SJSA1 (cell line): ENCODE measurements around the gene SLFN5. TPM values are rescaled to one million over a fixed set of nuclear protein-coding genes. Genes with fewer than 3 reads are reported as not detected.
"Not testable (repeated sequence)": the region's sequence is repeated elsewhere in the genome, so short reads cannot be mapped to it uniquely, and the experiment has no call there.

Experiments used
- DNase-seq, 2 experiments: peaks; one replicate each; pipeline ENCODE4 v3.0.0-alpha.2; 2015 to 2020; ENCODE audit warnings: low spot score in 2 of 2, low read depth in 1 of 2
- H3K27ac ChIP-seq: fragments of 250-450 bp; sonication (Bioruptor Pico); 2 replicates; pipeline ENCODE4 v1.5.1; 2020; ENCODE audit warnings: mild to moderate bottlenecking, moderate library complexity
- H3K27me3 ChIP-seq: fragments of 250-450 bp; sonication (Bioruptor Pico); replicated peaks from 2 replicates; pipeline ENCODE4 v1.5.1; 2020; ENCODE audit warnings: mild to moderate bottlenecking, moderate library complexity
- H3K36me3 ChIP-seq: fragments of 250-450 bp; sonication (Bioruptor Pico); 2 replicates; pipeline ENCODE4 v1.5.1; 2020; ENCODE audit warnings: mild to moderate bottlenecking
- H3K4me1 ChIP-seq: fragments of 250-450 bp; sonication (Bioruptor Pico); replicated peaks from 2 replicates; pipeline ENCODE4 v1.6.1; 2021; ENCODE audit warnings: mild to moderate bottlenecking
- H3K4me3 ChIP-seq: fragments of 250-450 bp; sonication (Bioruptor Pico); 2 replicates; pipeline ENCODE4 v1.5.1; 2020; ENCODE audit warnings: mild to moderate bottlenecking
- H3K9me3 ChIP-seq: fragments of 250-450 bp; sonication (Bioruptor Pico); replicated peaks from 2 replicates; pipeline ENCODE4 v1.5.1; 2020; ENCODE audit warnings: mild to moderate bottlenecking
- total RNA-seq: library from RNA; depleted of rRNA; stranded (reverse); fragments of >200 nt; shearing (Covaris generic); gene quantifications from 2 replicates; pipeline ENCODE4 v1.2.3, GENCODE V29; 2014; rRNA removed

The SLFN5 gene
- 12.9 and 20.9 TPM in 2 replicates for total RNA-seq

- Histone ChIP-seq H3K4me1 (peaks cover 26% of the 10 kb centered on the region), H3K36me3 (peaks cover 9% of the 10 kb centered on the region), H3K27ac (peak within 1 kb of the TSS; percentile 96), H3K9me3 (no peaks in the 10 kb centered on the region), H3K4me3 (peak within 1 kb of the TSS; percentile 59), H3K27me3 (no peaks in the 10 kb centered on the region)
- DNase-seq, result peak; percentile 85 to 89
These were observed at the start of gene SLFN5 for GRCh38 chr17:35242805-35243560. SLFN5 (plus strand) TSS chr17:35243072; CDS start chr17:35258691, 15,619 bp downstream.

- not testable (repeated sequence) for H3K27ac ChIP-seq, H3K36me3 ChIP-seq, H3K27me3 ChIP-seq, H3K4me1 ChIP-seq, H3K4me3 ChIP-seq, DNase-seq, H3K9me3 ChIP-seq
These were observed 48.9 kb upstream of the SLFN5 start, which contains the start of gene SLC35G3 for GRCh38 chr17:35194001-35194400. SLC35G3 (minus strand) TSS chr17:35194393; CDS start chr17:35194307, 86 bp downstream.

DNA sequence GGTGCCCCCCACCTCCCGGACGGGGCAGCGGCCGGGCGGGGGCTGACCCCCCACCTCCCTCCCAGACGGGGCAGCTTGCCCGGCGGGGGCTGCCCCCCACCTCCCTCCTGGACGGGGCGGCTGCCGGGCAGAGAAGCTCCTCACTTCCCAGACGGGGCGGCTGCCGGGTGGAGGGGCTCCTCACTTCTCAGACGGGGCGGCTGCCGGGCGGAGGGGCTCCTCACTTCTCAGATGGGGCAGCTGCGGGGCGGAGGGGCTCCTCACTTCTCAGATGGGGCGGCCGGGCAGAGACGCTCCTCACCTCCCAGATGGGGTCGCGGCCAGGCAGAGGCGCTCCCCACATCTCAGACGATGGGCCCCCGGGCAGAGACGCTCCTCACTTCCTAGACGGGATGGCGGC, 47.8 kb upstream of the SLFN5 start:
- H3K36me3 ChIP-seq, H3K4me3 ChIP-seq, H3K9me3 ChIP-seq, H3K4me1 ChIP-seq, H3K27me3 ChIP-seq, H3K27ac ChIP-seq, DNase-seq: not testable (repeated sequence)

DNA sequence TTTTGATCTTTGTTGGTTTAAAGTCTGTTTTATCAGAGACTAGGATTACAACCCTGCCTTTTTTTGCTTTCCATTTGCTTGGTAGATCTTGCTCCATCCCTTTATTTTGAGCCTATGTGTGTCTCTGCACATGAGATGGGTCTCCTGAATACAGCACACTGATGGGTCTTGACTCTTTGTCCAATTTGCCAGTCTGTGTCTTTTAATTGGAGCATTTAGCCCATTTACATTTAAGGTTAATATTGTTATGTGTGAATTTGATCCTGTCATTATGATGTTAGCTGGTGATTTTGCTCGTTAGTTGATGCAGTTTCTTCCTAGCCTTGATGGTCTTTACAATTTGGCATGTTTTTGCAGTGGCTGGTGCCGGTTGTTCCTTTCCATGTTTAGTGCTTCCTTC, 40.3 kb upstream of the SLFN5 start:
- DNase-seq, H3K27ac ChIP-seq, H3K36me3 ChIP-seq: not testable (repeated sequence)

GRCh38 chr17:35210741-35211140, 32.1 kb upstream of the SLFN5 start:
- Histone ChIP-seq H3K4me3 (no peak overlapping the region), H3K9me3 (no peaks in the 10 kb centered on the region; the same call in 1 of the 2 replicates), H3K27me3 (no peaks in the 10 kb centered on the region), H3K4me1 (no peaks in the 10 kb centered on the region), H3K36me3 (no peaks in the 10 kb centered on the region), H3K27ac (no peak overlapping the region)
- DNase-seq, result no peak

More for the DNA sequence above, 40.3 kb upstream of the SLFN5 start:
- H3K4me1 ChIP-seq, H3K27me3 ChIP-seq, H3K4me3 ChIP-seq, H3K9me3 ChIP-seq: not testable (repeated sequence)

- DNase-seq, result no peak
- no peaks in the 10 kb centered on the region for H3K4me1 ChIP-seq
These were observed 30.2 kb upstream of the SLFN5 start for GRCh38 chr17:35212668-35213067.

GRCh38 chr17:35213412-35213940, 29.4 kb upstream of the SLFN5 start:
- Histone ChIP-seq H3K36me3 (no peaks in the 10 kb centered on the region), H3K9me3 (no peaks in the 10 kb centered on the region; the same call in 1 of the 2 replicates), H3K27me3 (no peaks in the 10 kb centered on the region), H3K4me3 (no peak overlapping the region), H3K4me1 (no peaks in the 10 kb centered on the region), H3K27ac (no peak overlapping the region)
- no peak for DNase-seq

More at GRCh38 chr17:35212668-35213067, 30.2 kb upstream of the SLFN5 start:
- Histone ChIP-seq H3K27me3 (no peaks in the 10 kb centered on the region), H3K36me3 (no peaks in the 10 kb centered on the region), H3K27ac (no peak overlapping the region), H3K9me3 (no peaks in the 10 kb centered on the region; the same call in 1 of the 2 replicates), H3K4me3 (no peak overlapping the region)

DNA sequence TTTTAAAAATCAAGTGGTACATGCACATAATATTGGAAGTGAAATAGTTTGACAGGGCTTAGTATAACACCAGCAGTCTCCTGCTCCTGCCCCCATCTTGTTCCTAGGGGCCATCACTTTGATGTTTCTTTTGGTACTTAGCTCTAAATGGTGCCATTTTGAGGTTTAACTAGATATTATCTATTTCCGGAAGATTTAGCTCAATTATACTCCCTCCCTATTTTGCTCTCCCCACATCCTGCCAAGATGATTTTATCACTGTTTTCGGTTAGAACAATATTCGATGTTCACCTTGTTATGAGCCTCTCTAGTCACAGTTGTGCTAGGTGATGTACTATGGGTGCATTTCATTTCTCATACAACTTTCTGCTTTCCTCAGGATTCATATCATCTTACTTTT, 28.7 kb upstream of the SLFN5 start:
- Histone ChIP-seq H3K27me3 (no peaks in the 10 kb centered on the region), H3K27ac (no peak overlapping the region), H3K4me3 (no peak overlapping the region), H3K36me3 (no peaks in the 10 kb centered on the region), H3K9me3 (no peaks in the 10 kb centered on the region; the same call in 1 of the 2 replicates), H3K4me1 (no peaks in the 10 kb centered on the region)
- DNase-seq, result no peak

DNA sequence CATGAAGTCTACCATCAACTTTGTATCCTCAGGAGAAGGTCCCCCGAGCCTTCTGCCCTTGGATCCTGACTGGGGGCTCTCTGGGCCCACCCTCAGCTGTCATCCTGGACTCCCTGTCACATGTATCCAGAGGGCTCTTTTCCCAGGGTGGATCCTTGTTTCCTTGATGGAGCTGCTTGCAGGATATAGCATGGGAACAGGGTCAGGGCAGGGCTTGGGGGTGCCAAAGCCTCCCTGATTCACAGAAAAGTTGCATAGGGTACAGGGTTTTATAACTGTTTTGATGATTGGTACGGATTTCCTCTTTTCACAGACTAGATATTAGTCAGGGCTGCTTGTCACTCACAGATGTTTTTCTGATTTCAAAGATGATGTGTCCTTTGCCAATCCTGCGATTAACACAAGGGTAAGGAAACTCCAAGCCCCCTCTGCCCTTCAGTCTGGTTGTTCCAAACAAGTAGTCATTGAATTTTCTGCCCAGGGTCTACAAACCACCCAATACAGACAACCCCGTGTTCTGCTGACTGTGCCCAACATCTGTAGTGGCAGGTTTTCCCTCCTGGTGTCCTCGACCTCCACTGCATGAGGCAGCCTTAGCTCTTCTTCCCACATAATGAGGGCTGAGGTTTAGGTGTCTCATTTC, 28.1 kb upstream of the SLFN5 start:
- H3K27ac ChIP-seq, result no peak overlapping the region
- DNase-seq, result no peak

GRCh38 chr17:35217107-35217506, 25.8 kb upstream of the SLFN5 start:
- Histone ChIP-seq H3K4me3 (no peak overlapping the region), H3K4me1 (no peaks in the 10 kb centered on the region), H3K36me3 (no peaks in the 10 kb centered on the region), H3K27ac (no peak overlapping the region), H3K27me3 (no peaks in the 10 kb centered on the region), H3K9me3 (no peaks in the 10 kb centered on the region)
- DNase-seq, result no peak

More for the DNA sequence above, 28.1 kb upstream of the SLFN5 start:
- H3K4me1 ChIP-seq, result no peaks in the 10 kb centered on the region
- H3K4me3 ChIP-seq, result no peak overlapping the region
- no peaks in the 10 kb centered on the region; the same call in 1 of the 2 replicates for H3K9me3 ChIP-seq
- no peaks in the 10 kb centered on the region for H3K27me3 ChIP-seq
- no peaks in the 10 kb centered on the region for H3K36me3 ChIP-seq

DNA sequence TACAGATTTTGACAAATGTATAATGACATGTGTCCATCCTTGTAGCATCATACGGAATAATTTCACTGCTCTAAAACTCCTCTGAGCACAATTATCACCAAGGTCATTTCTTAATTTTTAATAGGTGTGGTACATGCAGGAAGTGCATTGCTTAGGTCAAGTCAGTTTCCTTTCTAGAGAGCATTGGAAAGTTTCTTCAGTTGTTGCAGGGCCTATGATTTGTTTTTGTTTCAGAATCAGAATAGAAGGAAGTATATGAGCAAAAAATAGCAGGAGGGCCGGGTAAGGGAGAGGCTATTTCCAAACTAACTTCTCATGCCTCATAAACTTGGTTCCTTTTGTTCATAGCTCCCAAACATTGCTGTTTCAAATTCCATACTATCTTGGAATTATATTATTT, 24.0 kb upstream of the SLFN5 start:
- Histone ChIP-seq H3K27ac (no peak overlapping the region), H3K27me3 (no peaks in the 10 kb centered on the region), H3K9me3 (no peaks in the 10 kb centered on the region), H3K4me3 (no peak overlapping the region), H3K36me3 (no peaks in the 10 kb centered on the region), H3K4me1 (no peaks in the 10 kb centered on the region)
- DNase-seq, result no peak

GRCh38 chr17:35222452-35222851, 20.4 kb upstream of the SLFN5 start:
- Histone ChIP-seq H3K36me3 (no peaks in the 10 kb centered on the region), H3K27me3 (peaks cover 3% of the 10 kb centered on the region; the same call in 1 of the 2 replicates), H3K4me3 (no peak overlapping the region), H3K27ac (no peak overlapping the region), H3K4me1 (no peaks in the 10 kb centered on the region), H3K9me3 (no peaks in the 10 kb centered on the region)
- no peak for DNase-seq

GRCh38 chr17:35224436-35224835, 18.4 kb upstream of the SLFN5 start:
- no peak for DNase-seq
- no peak overlapping the region for H3K4me3 ChIP-seq
- no peak overlapping the region for H3K27ac ChIP-seq
- peaks cover 3% of the 10 kb centered on the region; the same call in 1 of the 2 replicates for H3K27me3 ChIP-seq
- H3K9me3 ChIP-seq, result no peaks in the 10 kb centered on the region
- H3K36me3 ChIP-seq, result no peaks in the 10 kb centered on the region
- no peaks in the 10 kb centered on the region for H3K4me1 ChIP-seq

DNA sequence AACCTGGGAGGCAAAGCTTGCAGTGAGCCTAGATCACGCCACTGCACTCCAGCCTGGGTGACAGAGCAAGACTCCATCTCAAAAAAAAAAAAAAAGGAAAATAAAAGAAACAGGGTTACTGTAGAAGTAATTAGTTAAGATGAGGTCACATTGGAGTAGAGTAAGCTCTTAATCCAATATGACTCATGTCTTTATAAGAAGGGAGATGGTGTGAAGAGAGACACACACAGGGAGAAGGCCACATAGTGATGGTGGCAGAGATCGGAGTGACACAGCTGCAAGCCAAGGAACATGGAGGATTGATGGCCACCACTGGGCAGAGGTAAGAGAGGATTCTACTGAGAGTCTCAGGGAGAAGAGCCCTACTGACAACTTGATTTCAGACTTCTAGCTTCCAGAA, 15.3 kb upstream of the SLFN5 start:
- H3K9me3 ChIP-seq, result no peaks in the 10 kb centered on the region
- H3K27me3 ChIP-seq, result peaks cover 3% of the 10 kb centered on the region; the same call in 1 of the 2 replicates
- H3K36me3 ChIP-seq, result no peaks in the 10 kb centered on the region

More for the DNA sequence above, 15.3 kb upstream of the SLFN5 start:
- no peak for DNase-seq
- no peak overlapping the region for H3K4me3 ChIP-seq
- H3K4me1 ChIP-seq, result no peaks in the 10 kb centered on the region
- H3K27ac ChIP-seq, result no peak overlapping the region
